GM10248 (cell line): Measurements from ENCODE around the gene RASSF6.
"Not testable (repeated sequence)": the region's sequence is repeated elsewhere in the genome, so short reads cannot be mapped to it uniquely, and the experiment has no call there.

Source experiments
- CTCF ChIA-PET: fragments of 300-600 bp; sonication (Branson Sonifier 250); formaldehyde crosslinking; extraction: SDS; loops from one replicate; lab custom pipeline; 2021; ENCODE audit warnings: antibody characterized with exemption; lab: Yijun Ruan, JAX
- POLR2A ChIA-PET: fragments of 350-650 bp; sonication (Branson Sonifier 250); formaldehyde crosslinking; extraction: SDS; loops from one replicate; lab custom pipeline; 2020; ENCODE audit warnings: antibody characterized with exemption; lab: Yijun Ruan, JAX
- DNase-seq: peaks from one replicate; pipeline ENCODE4 v3.0.0; 2012; ENCODE audit errors: extremely low spot score
- CTCF ChIP-seq: IDR thresholded peaks from 2 replicates; pipeline ENCODE4 v1.5.1; 2012; ENCODE audit warnings: mild to moderate bottlenecking, low read depth; ENCODE audit errors: extremely low read depth, missing control alignments, control extremely low read depth

The RASSF6 gene

GRCh38 chr4:73573794-73574528 lies 46.3 kb downstream of the RASSF6 start:
- peak; percentile 86 for TF ChIP-seq CTCF
- peak; percentile 45 for DNase-seq
- ChIA-PET POLR2A (no interaction called here), CTCF (interaction anchor here (0.6 to 7.4 kb wide), 32 partner anchors 9 to 561 kb away, joined by 3 to 115 read pairs (median 4); no protein-coding TSS in a partner anchor)

- POLR2A ChIA-PET, CTCF ChIA-PET, DNase-seq: not testable (repeated sequence)
Observed at GRCh38 chr4:73550865-73551264, 69.4 kb downstream of the RASSF6 start.

- TF ChIP-seq CTCF, result no peak
- ChIA-PET POLR2A (no interaction called here), CTCF (interaction anchor here (1.4 to 1.5 kb wide), 3 partner anchors 19 to 204 kb away, joined by 3 to 4 read pairs (median 3); no protein-coding TSS in a partner anchor)
- no peak for DNase-seq
Observed at GRCh38 chr4:73544620-73545019, 75.6 kb downstream of the RASSF6 start.

GRCh38 chr4:73541251-73541650 lies 79.0 kb downstream of the RASSF6 start:
- ChIA-PET POLR2A (no interaction called here), CTCF (interaction anchor here (1.5 to 1.8 kb wide), 2 partner anchors 15 to 33 kb away, joined by 4 to 7 read pairs; no protein-coding TSS in a partner anchor)
- TF ChIP-seq CTCF, result no peak
- DNase-seq, result no peak

- ChIA-PET POLR2A (no interaction called here), CTCF (interaction anchor here (1.5 to 1.8 kb wide), 2 partner anchors 14 to 33 kb away, joined by 4 to 7 read pairs; no protein-coding TSS in a partner anchor)
- no peak for TF ChIP-seq CTCF
- no peak for DNase-seq
Observed at GRCh38 chr4:73540826-73541225, 79.4 kb downstream of the RASSF6 start.

GRCh38 chr4:73539386-73539785 lies 80.8 kb downstream of the RASSF6 start:
- ChIA-PET POLR2A (no interaction called here), CTCF (interaction anchor here (1.4 to 1.8 kb wide), 3 partner anchors 13 to 54 kb away, joined by 4 to 7 read pairs (median 4); no protein-coding TSS in a partner anchor)
- DNase-seq, result no peak
- no peak for TF ChIP-seq CTCF

- no peak for DNase-seq
- no peak for TF ChIP-seq CTCF
- POLR2A ChIA-PET, result interaction anchor here (0.8 kb wide), 1 partner anchor 53 kb away, joined by 3 read pairs; no protein-coding TSS in a partner anchor
- CTCF ChIA-PET, result interaction anchor here (1.0 to 1.8 kb wide), 5 partner anchors 10 to 116 kb away, joined by 3 to 6 read pairs (median 3); no protein-coding TSS in a partner anchor
Observed at GRCh38 chr4:73538162-73538561, 82.1 kb downstream of the RASSF6 start.
